Measurements from ENCODE around the gene TSC22D4.

DNA sequence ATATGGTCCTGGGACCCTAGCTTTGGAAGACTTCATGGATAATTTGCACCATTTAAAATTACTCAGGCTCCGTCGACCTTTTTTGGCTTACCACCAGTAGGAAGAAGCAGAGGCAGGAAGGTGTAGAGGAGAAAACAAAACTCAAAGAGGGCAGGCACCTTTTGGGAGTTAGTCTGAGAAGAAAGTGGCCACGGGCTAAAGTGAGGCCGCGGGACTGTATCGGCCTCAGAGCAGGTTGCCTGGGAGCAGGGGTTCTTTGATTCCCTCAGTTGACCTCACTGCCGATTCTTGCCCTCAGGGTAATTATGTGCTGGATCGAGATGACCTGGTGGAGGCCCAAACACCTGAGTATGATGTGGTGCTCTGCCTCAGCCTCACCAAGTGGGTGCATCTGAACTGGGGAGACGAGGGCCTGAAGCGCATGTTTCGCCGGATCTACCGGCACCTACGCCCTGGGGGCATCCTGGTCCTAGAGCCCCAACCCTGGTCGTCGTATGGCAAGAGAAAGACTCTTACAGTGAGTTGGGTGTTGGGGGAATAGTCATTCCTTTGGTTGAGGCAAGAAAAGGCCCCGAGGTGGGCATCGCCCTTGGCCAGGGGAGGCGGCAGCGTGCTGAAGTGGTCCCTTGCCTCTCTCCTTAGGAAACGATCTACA lies 46.3 kb downstream of the TSC22D4 start:
- TF ChIP-seq, protein P1, sequence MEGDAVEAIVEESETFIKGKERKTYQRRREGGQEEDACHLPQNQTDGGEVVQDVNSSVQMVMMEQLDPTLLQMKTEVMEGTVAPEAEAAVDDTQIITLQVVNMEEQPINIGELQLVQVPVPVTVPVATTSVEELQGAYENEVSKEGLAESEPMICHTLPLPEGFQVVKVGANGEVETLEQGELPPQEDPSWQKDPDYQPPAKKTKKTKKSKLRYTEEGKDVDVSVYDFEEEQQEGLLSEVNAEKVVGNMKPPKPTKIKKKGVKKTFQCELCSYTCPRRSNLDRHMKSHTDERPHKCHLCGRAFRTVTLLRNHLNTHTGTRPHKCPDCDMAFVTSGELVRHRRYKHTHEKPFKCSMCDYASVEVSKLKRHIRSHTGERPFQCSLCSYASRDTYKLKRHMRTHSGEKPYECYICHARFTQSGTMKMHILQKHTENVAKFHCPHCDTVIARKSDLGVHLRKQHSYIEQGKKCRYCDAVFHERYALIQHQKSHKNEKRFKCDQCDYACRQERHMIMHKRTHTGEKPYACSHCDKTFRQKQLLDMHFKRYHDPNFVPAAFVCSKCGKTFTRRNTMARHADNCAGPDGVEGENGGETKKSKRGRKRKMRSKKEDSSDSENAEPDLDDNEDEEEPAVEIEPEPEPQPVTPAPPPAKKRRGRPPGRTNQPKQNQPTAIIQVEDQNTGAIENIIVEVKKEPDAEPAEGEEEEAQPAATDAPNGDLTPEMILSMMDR (IDR thresholded peaks at IDR 0.05): no peak
- no peak for TF ChIP-seq POLR2A (IDR thresholded peaks at IDR 0.05)

All from esophagus squamous epithelium (tissue), 4 donors.